NCI-H2227 (cell line): Measurements from ENCODE around the gene FER.
"Not testable (repeated sequence)": the region's sequence is repeated elsewhere in the genome, so short reads cannot be mapped to it uniquely, and the experiment has no call there.

Experiments
- DNase-seq: peaks from one replicate; lab custom pipeline; 2025; ENCODE audit not compliant: unreplicated experiment; lab: John Stamatoyannopoulos, UW

FER gene

DNA sequence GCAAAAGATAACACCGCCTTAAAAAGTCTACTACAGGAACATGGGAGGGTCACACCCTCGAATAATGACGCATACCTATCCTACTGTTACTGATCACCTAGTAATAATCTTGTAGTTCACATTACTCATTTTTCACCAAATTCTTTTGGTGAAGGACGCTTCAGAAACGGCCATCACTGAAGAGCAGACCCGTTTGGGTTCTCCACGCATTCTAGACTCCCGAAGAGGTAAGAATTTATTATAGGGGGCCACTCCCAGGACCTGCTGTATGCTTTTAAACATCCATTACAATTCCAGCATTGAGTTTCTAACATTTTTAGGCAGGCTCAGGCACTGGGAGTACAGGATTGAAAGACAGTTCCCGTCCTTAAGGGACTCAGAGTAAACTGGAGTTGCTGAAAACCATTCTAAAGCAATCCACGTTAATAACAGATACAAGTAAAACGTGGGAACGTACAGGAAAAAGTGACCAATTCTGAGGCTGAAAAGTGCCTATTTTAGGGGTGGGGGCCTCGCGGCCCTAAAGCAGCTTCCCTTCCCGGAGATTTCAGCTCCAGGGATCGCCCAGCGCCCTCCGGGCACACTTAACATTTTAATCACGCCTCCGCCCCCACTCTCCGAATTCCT lies at the start of gene FER:
Gene FER (plus strand): TSS at position 124 of the 627 bp plus-strand sequence. CDS start 50,286 bp downstream, outside the sequence.
- DNase-seq, result no peak

DNA sequence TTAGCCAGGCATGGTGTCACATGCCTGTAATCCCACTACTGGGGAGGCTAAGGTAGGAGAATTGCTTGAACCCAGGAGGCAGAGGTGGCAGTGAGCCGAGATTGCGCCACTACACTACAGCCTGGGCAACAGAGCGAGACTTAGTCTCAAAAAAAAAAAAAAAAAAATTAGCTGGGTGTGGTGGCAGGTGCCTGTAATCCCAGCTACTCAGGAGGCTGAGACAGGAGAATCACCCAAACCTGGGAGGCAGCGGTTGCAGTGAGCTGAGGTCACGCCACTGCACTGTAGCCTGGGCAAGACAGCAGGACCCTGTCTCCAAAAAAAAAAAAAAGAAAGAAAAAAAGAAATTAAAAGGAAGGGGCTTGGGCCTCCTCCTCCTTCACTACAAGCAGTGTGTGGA lies 47.3 kb upstream of the FER start:
- not testable (repeated sequence) for DNase-seq

DNA sequence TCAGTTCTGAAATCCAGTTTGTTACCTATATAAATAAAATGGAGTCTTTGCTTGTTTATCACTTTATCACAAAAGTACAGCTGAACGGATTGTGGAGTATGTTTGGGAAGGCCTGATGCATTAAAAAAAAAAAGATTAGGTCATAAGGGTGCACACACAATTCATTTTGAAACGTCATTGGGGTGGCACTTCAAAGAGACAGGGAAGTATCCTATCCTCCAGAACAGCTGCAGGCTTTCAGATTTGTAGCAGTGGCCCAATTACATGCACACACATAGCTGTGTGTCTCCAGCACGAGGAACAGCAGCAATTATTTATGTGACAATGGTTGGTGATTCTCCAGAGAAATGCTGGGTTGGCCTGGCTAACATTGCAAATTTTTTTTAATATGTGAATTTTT lies 46.8 kb upstream of the FER start:
- peak; percentile 1 for DNase-seq

DNA sequence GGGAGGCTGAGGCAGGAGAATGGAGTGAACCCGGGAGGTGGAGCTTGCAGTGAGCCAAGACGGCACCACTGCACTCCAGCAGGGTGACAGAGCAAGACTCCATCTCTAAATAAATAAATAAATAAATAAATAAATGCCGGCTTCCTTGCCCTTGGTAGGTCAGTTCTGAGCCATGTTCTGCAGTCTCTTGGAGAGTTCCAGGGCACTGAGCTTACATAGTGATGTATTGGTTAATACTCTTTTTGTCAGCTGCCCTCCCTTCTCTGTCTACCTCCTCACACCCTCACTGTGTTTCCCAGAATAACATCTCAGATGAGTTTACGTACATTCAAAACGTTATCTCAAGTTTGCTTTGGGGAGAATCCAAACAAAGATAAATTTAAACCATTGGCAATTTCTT lies 45.2 kb upstream of the FER start:
- DNase-seq, result no peak

- no peak for DNase-seq
Measured at GRCh38 chr5:108703313-108703712, 44.4 kb upstream of the FER start.

DNA sequence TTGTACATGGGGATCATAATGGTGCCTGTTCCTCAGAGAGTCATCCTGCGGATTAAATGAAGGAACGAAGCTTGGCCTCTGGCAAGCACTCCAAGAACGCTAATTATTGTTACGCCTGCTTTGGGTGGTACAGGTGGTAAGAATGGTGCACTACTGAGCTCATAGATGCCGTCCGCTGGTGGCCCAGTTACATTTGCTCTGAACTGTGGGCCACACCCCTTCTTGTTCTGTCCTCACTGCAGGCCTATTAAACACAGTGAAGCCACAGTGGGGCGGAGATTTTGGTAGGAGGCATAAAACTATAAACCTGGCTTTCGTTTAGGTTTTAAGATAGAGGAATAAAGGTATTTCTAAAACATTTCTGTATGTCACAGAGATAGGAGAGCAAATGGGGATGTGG lies 40.6 kb upstream of the FER start:
- no peak for DNase-seq

DNA sequence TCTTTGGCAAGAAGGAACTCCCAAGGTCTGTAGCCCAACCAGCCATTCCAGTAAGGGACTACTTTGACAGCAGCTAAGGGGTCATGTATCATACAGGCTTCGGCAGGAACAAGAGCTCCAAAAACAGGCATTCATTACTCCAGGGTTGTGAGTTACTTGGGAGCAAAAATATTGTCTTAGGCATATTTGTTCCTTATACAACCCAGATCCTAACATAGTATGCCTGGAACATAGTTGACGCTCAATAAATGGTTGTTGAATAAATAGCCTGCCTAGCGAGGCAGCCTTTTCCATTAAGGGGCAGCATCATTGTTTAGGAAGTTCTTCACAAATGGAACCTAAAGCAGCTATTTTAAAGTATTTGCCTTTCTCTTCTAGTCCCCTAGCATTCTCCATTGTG lies 35.8 kb upstream of the FER start:
- DNase-seq, result no peak

- no peak for DNase-seq
Measured at GRCh38 chr5:108715408-108715807, 32.3 kb upstream of the FER start.

GRCh38 chr5:108720391-108720790 lies 27.3 kb upstream of the FER start:
- no peak for DNase-seq

GRCh38 chr5:108726446-108727235 lies 21.1 kb upstream of the FER start:
- DNase-seq, result no peak

- peak; percentile 40 for DNase-seq
Measured at GRCh38 chr5:108727236-108727650, 20.5 kb upstream of the FER start.

DNA sequence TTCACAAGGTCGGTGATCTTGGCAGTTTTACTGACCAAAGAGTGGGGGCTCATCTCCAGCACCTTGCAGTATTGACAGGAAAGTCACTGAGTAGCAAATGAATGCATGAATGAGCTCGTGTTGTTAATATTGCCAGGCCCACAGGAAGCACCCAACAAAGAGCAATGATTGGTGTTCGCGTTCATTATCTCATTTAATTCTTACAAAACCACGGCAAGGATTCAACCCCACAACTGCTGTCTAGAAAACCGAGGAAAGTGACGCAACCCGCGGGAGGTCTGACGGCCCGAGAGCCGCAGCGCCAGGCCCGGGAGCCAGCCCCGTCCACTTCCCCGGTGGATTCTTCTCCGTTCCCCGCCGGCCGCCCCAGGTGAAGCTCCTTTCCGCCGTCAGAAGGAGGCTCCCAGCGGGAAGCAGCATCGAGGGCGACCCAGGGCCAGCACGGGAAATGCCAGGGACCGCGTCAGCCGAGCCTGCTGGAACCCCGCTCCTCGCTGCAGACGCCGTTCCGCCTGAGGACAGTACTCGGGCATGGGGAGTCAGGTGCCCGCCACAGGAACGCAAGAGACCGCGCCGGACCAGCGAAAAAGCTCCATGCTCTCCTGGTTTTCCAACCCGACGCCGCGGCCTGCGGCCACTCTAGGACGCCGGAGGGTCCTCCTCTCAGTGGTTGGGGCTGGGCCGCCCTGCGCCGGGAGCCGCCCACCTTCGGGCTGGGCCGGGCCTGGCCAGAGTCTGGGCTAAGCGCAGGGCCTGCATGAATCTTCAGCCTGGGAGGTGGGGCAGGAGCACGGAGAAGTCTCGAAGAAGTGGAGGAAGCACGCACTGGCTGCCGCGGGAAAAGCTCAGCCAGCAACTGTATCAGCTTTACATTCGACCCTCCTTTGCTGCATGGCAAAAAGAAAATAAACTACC lies 19.8 kb upstream of the FER start:
- peak; percentile 90 for DNase-seq

GRCh38 chr5:108728566-108729241 lies 19.0 kb upstream of the FER start:
- no peak for DNase-seq

GRCh38 chr5:108729242-108729615 lies 18.5 kb upstream of the FER start:
- DNase-seq, result no peak

GRCh38 chr5:108730617-108731340 lies 16.9 kb upstream of the FER start:
- no peak for DNase-seq

DNA sequence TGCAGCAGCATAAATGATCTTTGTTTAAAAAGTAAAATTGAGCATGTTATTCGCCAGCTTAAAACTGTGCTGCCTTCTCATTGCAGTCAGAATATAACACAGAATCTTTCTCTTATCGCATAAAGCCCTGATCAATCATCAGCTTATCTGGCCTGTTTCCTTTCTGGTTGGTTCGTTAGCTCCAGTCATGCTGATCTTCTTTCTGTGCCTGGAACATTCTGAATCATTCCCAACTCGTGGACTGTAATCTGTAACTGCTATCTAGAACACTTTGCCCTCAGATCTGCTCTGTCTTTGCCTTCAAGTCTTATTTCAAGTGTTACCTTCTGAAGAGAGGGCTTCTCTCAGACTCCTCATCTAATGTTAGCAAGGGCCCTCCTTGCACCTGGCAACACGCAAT lies 11.9 kb upstream of the FER start:
- DNase-seq, result no peak

GRCh38 chr5:108736855-108737254 lies 10.8 kb upstream of the FER start:
- no peak for DNase-seq

GRCh38 chr5:108739376-108739775 lies 8.3 kb upstream of the FER start:
- DNase-seq, result no peak

- DNase-seq, result no peak
Measured at GRCh38 chr5:108739906-108740305, 7.8 kb upstream of the FER start.

DNA sequence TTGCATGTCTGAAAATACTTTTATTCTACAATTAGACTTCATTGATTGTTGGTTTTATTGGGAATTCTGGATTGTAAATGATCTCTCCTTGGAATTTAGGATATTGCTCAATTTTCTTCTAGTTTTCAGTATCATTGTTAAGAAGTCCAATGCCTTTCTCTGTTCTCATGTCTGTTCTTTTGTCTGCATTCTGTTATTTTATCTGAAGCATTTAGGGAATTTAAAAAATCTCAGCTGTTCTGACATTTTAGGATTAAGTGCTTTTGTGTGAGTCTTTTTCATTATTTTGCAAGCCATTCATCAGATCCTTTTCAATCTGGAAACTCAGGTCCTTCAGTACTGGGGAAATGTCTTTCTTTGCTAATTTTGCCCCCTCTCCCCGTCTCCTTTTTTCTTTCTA lies 4.4 kb upstream of the FER start:
- no peak for DNase-seq
